ENCODE data around the gene MGST2.

- TF ChIP-seq CTCF (conservative IDR thresholded peaks at IDR 0.05; ENCODE audit: low read depth, low read length): no peak
- TF ChIP-seq EZH2phosphoT487 (IDR thresholded peaks at IDR 0.05; ENCODE audit: borderline replicate concordance, low read length): no peak
Measured at GRCh38 chr4:139692309-139693012, 26.8 kb downstream of the MGST2 start.
